ENCODE data around the gene SECTM1.
A peak's percentile ranks its signal among the peaks of the same experiment; 100 is the strongest.
"Not testable (repeated sequence)": the region's sequence is repeated elsewhere in the genome, so short reads cannot be mapped to it uniquely, and the experiment has no call there.

The SECTM1 gene

DNA sequence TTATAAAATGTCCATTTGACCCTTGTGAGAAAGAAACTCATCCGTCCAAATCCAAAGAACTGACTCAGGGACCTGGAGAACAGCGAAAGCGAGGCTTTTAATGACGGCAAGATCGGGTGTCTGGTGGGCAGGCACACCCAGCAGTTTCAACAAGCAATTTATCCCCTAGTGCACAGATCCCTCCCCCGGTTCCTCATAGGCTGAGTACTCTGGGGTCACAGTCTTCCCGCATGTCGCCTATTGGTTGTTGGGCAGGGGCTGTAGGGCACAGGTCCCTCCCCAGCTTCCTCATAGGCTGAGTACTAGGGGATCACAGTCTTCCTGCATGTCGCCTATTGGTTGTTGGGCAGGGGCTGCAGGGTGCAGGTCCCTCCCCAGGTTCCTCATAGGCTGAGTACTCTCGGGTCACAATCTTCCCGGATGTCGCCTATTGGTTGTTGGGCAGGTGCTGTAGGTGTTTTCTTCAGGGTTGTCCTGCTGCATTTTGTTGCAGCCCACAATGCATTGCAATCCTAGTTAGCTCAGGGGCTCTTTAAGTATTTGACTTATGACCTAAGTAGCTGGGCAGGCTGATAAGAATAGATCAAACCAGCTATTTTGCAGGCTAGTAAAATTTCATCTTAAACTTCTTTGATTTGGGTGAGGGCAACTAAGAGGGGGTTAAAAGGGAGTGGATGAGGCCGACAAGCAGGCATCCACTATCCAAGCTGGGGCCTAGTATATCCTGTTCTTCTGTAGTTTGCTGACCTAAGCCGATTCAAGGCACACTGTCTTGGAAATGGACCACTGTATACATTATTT lies 34.4 kb upstream of the SECTM1 start:
- no peak for DNase-seq

DNA sequence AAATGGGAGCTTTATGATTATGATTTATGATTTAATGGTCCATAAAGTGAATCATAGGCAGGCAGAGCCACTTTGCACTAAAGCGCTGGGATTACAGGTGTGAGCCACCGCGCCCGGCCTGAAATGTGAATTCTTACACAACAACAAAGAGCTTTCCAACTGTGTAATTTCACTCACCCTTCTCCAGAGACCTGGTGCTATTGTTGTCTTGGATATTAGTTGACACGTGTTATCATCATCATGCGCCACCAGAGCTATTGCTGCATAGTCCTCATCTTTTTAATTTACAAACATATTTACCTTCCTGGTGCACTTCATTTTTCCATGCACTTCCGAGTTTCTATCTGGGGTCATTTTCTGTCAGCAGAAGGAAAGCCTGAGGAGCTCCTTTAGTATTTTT lies 33.2 kb upstream of the SECTM1 start:
- no peak for DNase-seq

DNA sequence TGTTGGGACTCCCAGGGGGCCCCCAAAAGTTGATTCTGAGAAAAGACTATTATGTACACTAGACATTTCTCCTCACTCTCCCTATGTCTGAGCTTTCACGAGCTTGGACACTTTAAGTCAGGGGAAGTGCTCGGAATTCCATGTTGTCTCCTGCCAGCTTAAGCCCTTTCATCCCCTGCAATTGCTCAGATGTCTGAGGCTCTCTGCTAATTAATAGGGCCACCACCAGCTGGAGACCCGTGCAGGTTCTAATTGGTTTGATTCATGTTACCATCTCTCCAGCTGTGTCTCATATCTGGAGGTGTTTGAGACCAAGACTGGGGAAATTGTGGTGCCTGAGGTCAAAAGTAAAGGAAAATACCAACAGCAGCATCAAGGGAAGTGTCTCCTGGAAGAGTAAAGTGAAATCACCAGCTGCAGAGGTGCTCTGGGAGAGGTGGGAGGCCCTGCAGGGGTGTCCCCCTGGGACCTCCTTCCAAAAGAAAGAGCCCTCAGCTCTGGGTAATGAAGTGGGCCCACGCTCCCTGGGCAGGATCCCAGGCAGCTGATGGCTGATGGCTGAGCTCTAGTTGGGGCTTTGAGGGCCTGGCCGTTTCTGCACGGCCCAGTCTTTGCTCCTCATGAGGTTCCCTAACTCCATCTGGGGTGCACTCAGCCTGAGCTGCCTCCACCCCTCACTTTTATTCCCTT lies 32.2 kb upstream of the SECTM1 start:
- no peak for DNase-seq

DNA sequence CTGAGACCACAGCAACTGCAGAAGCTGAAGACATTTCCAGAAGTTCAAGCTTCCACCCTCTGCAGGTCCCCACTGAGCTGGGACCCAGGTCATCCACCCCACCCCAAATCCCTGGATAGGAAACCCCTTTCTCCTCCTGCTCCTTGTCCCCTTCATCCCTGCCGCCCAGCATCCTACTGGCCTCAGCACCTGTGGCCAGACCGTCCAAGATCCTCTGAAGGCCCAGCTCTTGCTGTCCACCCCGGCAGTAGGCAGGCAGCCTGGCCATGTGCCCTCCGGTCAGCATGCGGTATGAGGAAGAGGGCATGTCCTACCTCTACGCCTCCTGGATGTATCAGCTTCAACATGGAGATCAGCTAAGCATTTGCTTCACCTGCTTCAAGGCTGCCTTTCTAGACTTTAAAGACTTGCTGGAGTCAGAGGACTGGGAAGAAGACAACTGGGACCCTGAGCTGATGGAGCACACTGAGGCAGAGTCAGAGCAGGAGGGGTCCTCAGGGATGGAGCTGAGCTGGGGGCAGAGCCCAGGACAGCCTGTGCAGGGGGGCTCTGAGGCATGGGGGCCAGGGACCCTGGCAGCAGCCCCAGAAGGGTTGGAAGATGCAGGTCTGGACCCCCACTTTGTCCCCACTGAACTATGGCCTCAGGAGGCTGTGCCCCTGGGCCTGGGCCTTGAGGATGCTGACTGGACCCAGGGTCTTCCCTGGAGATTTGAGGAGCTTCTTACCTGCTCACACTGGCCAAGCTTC lies 28.5 kb upstream of the SECTM1 start:
- DNase-seq, result no peak

DNA sequence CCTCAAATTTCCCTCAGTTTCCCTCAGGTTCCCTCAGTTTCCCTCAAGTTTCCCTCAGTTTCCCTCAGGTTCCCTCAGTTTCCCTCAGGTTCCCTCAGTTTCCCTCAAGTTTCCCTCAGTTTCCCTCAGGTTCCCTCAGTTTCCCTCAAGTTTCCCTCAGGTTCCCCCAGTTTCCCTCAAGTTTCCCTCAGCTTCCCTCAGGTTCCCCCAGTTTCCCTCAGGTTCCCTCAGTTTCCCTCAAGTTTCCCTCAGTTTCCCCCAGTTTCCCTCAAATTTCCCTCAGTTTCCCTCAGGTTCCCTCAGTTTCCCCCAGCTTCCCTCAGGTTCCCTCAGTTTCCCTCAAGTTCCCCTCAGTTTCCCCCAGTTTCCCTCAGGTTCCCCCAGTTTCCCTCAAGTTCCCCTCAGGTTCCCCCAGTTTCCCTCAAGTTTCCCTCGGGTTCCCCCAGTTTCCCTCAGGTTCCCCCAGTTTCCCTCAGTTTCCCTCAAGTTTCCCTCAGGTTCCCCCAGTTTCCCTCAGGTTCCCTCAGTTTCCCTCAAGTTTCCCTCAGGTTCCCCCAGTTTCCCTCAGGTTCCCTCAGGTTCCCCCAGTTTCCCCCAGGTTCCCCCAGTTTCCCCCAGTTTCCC lies 26.0 kb upstream of the SECTM1 start:
- DNase-seq, result not testable (repeated sequence)

DNA sequence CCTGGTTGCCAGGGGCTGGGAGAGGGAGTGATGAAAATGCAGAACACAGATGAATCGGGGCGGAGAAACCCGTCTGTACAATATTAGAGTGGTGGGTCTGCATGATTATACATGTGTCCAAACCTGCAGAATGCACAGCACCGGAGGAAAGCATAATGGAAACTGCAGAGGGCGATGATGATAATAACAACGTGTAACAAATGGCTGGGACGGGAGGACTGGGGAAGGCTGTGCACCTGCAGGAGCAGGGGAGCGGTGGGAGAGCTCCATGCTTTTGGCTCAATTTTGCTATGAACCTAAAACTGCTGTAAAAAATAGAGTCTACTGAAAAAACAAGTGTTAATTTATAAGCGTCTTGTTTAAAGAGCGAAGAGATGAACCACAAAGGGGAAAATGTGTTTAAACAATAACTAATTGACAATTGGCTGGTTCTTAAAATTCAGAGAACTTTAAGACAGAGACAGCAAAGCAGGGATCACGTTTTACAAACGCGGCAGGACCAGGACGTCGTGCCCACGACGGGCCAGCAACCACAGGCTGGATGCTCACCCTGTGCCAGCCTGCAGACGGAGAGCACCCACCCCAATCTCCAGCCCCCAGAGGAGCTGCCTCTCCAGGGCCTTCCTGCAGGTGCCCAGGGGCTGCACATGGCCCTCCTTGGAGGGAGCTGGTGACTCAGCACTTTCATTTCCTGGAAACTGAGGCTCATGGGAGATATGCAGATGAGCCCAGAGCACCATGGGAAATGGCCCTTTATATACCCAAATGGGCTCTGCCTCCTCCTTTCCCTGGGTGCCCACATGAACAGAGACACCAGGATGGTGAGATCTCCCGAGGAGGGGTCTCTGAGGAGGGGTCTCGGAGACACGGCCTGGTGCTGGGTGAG lies 25.1 kb upstream of the SECTM1 start, which contains the start of gene TEX19:
Gene TEX19 (plus strand): TSS at position 783 of the 886 bp plus-strand sequence. CDS start 2,904 bp downstream, outside the sequence.
- peak; percentile 31 for DNase-seq

DNA sequence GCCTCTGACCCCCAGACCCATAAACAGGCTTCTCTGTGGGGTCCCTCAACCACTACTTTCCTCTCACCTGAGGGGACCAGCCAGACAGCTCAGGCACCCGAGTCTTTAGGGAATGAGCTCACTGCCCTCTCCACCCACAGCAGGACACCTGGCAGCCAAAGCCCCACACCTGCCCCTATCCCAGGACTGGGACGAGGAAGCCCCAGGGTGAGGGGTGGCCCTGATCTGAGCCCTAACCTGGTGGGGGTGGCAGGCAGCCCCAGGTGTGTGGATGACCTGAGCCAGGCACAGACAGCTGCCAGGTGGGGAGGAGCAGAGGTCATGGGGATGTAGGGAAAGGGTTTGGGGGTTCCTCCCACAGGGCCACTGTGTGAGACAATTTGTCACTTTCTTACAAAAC lies 23.8 kb upstream of the SECTM1 start:
- DNase-seq, result no peak

DNA sequence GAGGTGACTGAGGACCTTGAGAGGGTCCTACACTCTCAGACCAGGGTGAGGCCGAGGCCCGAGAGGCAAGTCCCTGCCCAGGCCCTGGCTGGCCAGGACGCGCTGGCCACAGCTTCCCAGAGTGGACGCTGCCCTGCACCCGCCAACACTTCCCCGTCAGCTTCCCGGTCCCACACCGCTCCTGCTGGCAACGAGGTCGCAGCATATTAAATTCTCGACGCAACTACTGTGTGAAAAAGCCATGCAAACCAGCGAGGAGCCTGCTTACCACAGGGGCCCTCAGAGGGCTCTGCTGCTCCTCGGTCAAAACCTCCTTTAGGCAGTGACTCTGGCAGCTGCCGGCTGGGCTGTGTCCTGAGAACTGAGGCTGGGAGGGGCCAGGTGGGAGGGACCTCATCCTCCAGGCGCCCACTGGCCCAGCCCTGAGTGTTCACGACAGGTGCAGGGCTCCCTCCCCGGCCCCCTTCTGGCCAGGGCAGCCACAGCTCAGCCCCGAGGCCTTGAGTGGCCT lies 23.3 kb upstream of the SECTM1 start:
- DNase-seq, result no peak

DNA sequence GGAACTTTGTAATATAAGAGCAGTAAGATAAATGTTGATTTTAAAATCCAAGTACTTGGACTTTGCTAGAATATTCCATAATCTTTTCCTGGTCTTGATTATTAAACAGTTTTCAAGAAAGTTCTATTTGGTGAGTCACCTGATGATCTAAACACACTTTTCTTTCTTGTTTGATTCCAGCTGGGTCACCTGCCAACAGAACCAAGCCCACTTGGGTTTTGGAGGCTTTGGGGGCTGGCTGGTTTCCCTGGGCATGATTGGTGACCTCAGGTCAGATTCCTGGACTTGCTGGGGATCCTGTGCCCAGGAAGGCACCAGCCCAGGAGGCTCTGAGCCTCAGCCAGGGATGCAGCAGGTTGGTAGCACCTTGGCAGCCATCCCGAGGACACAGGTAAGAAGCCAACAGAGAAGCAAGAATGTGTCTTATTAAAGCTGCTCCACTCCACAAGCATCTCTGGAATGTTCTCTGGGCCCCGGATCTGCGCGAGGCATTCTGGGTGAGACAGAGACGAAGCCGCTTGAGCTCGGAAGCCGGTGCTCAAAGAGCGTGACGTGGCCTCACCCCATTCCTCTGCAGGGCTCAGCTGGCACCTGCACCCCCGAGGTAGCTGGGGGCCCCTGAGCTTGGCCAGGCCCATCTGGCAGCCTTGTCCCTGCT lies 22.3 kb upstream of the SECTM1 start:
- DNase-seq, result no peak

DNA sequence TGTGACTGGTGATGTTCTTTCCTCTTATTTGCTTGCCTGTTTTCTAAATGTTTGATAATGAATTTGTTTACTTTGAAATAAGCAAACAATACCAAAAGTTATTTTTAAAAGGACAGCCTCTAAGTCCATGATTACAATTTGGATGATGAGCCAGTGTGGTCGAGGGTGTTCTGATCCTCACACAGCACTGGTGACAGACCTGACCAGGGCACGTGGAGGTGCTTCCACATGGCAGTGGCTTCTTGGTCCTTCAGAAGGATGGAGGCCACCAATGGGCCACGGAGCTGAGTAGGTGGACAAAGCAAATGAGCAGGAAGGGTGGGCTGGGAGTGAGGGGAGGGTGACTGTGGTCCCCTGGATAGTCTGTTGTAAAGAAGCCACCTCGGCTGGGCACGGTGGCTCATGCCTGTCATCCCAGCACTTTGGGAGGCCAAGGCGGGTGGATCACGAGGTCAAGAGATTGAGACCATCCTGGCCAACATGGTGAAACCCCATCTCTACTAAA lies 21.3 kb upstream of the SECTM1 start:
- no peak for DNase-seq

DNA sequence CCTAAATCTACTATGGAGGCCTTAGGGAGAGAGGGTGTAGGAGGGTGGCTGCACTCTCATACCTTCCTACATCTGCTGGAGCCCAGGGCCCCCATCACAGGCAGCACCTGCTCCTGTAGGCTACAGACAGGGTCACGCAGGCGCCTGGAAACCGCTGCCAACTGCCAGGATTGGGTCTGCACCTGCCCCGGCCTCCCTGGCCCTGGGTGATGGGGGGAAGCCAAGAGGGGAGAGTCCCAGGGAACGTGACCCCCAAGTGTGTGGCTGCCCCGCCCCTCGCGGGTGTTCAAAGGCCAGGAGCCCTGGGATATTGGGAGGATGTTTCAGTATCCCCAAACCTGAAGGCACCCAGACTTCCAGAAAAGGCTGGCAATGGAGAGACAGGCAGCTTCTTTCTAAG lies 19.9 kb upstream of the SECTM1 start:
- DNase-seq, result no peak

DNA sequence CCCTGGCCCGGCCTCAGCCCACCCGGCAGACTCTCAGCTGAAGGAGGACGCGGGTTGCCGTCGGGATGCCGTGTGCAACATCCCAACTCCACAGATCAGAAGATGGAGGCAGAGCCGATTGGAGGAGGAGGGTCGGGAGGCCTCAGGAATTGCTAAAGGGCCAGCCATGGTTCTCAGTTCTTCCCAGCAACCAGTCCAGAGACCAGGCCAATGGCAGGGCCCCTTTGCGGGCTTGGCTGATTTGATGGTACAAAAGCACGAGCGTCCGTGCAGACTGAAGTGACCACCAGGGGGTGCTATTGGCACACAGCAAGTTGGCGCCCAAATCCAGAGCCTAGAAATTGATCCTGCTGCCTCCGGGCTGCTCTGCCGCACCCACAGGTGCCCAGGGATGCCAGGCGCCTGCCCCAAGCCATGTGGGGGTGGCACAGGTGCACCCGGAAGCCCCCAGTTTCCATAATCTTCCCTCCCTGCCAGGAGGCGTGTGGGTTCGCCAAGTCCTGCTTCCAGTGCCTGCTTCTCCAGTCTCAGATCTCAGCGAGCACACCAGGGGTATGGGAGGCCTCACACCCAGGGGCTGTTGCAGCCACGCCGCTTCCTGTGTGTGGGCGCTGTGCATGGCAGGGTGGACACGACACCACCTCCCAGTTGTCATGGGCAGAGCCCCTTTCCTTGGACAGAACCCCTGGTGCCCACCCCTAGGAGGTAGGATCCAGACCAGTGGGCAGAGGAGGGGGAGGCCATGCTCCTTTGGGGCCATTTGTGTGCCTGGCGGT lies 18.3 kb upstream of the SECTM1 start:
- peak; percentile 89 for DNase-seq

DNA sequence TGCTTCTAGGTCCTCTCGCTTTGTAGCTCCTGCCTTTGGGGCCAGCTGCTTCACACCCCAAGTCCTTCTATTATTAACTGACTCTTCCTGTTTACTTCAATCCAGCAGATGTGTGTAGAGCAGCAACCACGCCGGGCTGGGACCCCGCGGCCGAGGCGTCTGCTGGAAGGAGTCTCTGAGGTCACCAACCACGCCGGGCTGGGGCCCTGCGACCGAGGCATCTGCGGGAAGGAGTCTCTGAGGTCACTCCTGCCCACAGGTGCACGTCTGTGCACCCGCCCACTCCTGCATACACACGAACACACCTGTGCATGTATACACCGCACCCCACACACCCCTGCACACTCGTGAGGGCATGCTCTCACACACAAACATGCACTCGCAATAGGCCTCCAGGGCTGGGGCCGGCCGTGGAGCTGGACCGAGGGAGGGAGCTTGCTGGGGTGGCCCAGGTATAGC lies 17.7 kb upstream of the SECTM1 start:
- DNase-seq, result no peak

DNA sequence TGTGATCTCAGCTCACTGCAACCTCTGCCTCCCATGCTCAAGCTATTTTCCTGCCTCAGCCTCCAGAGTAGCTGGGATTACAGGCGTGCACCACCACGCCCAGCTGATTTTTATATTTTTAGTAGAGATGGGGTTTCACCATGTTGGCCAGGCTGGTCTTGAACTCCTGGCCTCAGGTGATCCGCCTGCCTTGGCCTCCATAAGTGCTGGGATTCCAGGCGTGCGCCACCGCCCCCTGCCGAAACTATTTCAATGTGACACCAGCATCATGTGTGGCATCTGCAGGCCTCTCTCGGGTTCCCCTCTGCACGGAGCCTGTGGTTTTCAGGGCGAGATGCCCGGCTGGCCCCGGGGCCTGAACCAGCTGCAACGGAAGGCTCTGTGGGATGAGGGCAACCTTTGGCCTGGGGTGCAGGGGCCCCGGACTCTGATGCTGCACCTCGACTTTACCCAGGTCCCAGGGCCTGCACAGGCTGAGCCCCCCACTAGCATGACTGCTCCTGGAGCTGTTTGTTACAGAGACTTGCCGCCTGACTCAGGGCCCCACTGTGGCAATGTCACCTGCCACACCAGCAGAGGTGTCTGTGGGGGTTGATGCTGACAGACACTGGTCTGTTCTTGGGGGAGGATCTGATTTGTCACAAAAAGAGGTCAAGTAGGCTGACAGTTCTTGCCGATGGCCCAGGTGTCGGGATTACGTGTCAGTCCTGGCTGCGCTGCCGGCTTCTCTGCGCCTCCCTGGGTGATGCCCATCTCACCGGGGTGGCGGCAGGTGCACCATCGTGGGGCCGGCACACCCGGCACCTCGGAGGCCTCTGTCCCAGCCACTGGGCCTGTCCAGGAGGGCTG lies 16.8 kb upstream of the SECTM1 start:
- DNase-seq, result peak; percentile 73

DNA sequence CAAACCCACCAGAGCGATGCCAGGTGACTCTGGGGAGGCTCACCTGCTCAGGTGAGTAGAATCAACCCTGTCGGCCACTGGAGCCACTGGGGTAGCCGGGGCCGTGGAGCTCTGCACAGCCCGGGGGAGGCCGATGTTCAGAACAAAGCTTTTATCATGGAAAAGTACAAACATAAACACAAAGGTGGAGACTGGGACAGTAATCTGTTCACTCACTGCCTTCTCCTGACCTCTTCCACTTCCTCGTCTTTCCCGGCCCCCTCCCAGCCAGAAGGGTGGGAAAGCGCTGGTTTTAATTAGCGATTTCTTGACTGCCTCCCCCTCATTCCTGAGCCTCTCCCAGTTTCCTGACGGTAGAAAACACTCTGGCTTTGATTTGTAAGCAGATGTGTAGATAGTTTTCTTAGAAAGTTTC lies 15.7 kb upstream of the SECTM1 start:
- DNase-seq, result no peak

DNA sequence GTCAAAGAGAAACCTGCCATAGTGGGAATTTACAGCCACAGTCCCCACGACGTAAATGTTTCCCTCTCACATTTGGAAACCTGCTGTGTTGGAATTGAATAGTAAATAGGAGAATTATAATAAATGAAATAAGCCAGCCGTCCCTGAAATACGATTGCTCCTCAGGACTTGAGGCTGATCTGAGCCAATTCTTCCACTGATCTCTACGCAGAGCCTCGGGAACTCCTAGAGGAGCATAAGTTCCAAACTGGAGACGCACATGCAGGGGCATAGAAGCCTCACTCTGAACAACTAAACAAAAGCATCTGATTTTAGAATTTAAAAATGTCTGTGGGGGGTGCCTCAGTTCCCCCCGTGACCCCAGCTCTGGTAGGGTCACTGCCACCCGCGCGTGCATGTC lies 15.3 kb upstream of the SECTM1 start:
- no peak for DNase-seq

DNA sequence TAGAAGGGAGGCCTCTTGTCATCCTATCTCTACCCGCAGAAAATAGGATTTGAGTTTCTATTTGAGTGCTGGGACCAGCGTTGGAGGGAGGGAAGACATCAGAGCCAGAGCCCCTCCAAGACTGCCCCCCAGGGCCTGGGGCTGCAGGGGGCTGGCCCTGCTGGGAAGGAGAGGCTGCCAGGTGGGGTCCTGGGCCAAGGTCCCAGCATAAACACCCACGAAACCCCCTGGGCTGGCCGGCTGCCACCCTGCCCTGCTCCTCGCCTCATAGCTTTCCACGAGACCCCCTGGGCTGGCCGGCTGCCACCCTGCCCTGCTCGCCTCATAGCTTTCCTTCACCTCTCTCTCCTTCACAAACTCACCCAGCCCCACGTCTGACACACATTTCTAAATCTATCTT lies 14.9 kb upstream of the SECTM1 start:
- no peak for DNase-seq

DNA sequence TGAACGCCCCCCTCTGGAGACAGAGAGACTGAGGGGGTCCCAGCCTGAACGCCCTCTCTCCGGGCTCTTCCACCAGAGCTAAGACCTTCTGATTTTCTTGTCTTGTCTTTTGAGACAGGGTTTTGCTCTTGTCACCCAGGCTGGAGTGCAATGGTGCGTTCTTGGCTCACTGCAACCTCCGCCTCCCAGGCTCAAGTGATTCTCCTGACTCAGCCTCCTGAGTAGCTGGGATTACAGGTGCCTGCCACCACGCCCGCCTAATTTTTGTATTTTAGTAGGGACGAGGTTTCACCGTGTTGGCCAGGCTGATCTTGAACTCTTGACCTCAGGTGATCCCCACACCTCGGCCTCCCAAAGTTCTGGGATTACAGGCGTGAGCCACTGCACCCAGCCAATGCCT lies 14.4 kb upstream of the SECTM1 start:
- not testable (repeated sequence) for DNase-seq

Data from stimulated activated CD4-positive, alpha-beta T cell treated with anti-CD3 and anti-CD28 coated beads, Interleukin-15, amount 100 ng/mL, for 24 hours (primary cell).